Measurements from ENCODE around the gene MRPL16.

MRPL16 gene

DNA sequence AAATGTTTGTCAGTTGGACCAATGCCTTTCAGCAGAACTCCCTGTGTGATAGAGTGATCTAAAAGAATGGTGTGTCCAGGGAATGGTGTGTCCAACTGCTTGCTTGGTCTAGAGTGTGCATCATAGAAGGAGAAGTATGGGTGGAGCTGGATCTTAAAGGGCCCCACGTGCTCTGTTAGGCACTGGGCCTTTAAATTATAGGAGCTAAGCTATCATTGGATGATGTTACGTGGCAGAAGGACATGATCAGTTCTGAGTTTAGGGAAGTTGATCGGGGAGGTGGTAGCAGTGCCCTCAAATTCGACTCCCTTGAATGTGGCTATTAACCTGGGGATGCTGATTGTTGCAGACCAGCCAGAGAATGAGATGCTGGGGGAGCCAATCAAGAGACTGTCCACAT, 39.0 kb downstream of the MRPL16 start:
- Histone ChIP-seq H3K4me3 (ENCODE audit: low read depth, low read length, poor library complexity, severe bottlenecking) (no peak overlapping the region), H3K9me3 (ENCODE audit: low read length) (no peaks in the 10 kb centered on the region), H3K27me3 (ENCODE audit: insufficient read depth, low read length) (no peaks in the 10 kb centered on the region), H3K79me2 (ENCODE audit: insufficient read depth, low read length) (no peaks in the 10 kb centered on the region), H3F3A (ENCODE audit: insufficient read depth, low read length) (no peaks in the 10 kb centered on the region), H3K9ac (ENCODE audit: low read length) (no peak overlapping the region), H4K20me1 (ENCODE audit: insufficient read depth, low read length) (no peaks in the 10 kb centered on the region), H3K27ac (ENCODE audit: low read depth, low read length, poor library complexity, severe bottlenecking) (peak overlapping the region; percentile 8), H2AFZ (ENCODE audit: low read length) (no peak overlapping the region), H3K4me1 (ENCODE audit: insufficient read depth, low read length, severe bottlenecking) (peaks cover 13% of the 10 kb centered on the region), H3K36me3 (ENCODE audit: insufficient read depth, low read length) (no peaks in the 10 kb centered on the region), H3K4me2 (ENCODE audit: low read length) (no peak overlapping the region), H3K9me2 (ENCODE audit: low read depth, low read length) (no peaks in the 10 kb centered on the region)
- TF ChIP-seq, protein P1, sequence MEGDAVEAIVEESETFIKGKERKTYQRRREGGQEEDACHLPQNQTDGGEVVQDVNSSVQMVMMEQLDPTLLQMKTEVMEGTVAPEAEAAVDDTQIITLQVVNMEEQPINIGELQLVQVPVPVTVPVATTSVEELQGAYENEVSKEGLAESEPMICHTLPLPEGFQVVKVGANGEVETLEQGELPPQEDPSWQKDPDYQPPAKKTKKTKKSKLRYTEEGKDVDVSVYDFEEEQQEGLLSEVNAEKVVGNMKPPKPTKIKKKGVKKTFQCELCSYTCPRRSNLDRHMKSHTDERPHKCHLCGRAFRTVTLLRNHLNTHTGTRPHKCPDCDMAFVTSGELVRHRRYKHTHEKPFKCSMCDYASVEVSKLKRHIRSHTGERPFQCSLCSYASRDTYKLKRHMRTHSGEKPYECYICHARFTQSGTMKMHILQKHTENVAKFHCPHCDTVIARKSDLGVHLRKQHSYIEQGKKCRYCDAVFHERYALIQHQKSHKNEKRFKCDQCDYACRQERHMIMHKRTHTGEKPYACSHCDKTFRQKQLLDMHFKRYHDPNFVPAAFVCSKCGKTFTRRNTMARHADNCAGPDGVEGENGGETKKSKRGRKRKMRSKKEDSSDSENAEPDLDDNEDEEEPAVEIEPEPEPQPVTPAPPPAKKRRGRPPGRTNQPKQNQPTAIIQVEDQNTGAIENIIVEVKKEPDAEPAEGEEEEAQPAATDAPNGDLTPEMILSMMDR (IDR thresholded peaks at IDR 0.05; ENCODE audit: low read length): no peak
- no peak for TF ChIP-seq EZH2 (IDR thresholded peaks at IDR 0.05; ENCODE audit: borderline replicate concordance, low read length)

DNA sequence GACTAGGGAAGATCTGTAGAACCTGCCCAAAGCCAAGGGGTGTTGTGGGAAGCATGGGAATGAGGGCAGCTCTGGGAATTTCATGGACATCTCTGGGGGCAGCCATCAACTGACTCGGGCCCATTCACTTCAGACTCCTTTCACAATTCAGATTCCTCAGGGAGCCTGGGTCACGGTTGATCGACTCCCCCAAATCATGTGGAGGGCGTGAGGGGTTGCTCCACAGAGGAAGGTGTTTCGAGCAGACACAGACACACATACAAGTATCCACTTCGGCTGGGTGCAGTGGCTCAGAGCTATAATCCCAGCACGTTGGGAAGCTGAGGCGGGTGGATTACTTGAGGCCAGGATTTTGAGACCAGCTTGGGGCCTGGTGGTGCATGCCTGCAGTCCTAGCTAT, 39.7 kb downstream of the MRPL16 start:
- no peaks in the 10 kb centered on the region for H3K79me2 ChIP-seq (ENCODE audit: insufficient read depth, low read length)
- H3K9me2 ChIP-seq (ENCODE audit: low read depth, low read length): no peaks in the 10 kb centered on the region
- H3K4me2 ChIP-seq (ENCODE audit: low read length): no peak overlapping the region
- H3K4me3 ChIP-seq (ENCODE audit: low read depth, low read length, poor library complexity, severe bottlenecking): no peak overlapping the region
- H2AFZ ChIP-seq (ENCODE audit: low read length): no peak overlapping the region
- no peaks in the 10 kb centered on the region for H3F3A ChIP-seq (ENCODE audit: insufficient read depth, low read length)
- H3K27me3 ChIP-seq (ENCODE audit: insufficient read depth, low read length): no peaks in the 10 kb centered on the region
- TF ChIP-seq, protein P1 (IDR thresholded peaks at IDR 0.05; ENCODE audit: low read length): no peak
- TF ChIP-seq EZH2 (IDR thresholded peaks at IDR 0.05; ENCODE audit: borderline replicate concordance, low read length): no peak
- H3K27ac ChIP-seq (ENCODE audit: low read depth, low read length, poor library complexity, severe bottlenecking): no peak overlapping the region
- H3K9me3 ChIP-seq (ENCODE audit: low read length): no peaks in the 10 kb centered on the region
- no peaks in the 10 kb centered on the region for H4K20me1 ChIP-seq (ENCODE audit: insufficient read depth, low read length)
- H3K36me3 ChIP-seq (ENCODE audit: insufficient read depth, low read length): no peaks in the 10 kb centered on the region
- H3K4me1 ChIP-seq (ENCODE audit: insufficient read depth, low read length, severe bottlenecking): peaks cover 13% of the 10 kb centered on the region
- no peak overlapping the region for H3K9ac ChIP-seq (ENCODE audit: low read length)

DNA sequence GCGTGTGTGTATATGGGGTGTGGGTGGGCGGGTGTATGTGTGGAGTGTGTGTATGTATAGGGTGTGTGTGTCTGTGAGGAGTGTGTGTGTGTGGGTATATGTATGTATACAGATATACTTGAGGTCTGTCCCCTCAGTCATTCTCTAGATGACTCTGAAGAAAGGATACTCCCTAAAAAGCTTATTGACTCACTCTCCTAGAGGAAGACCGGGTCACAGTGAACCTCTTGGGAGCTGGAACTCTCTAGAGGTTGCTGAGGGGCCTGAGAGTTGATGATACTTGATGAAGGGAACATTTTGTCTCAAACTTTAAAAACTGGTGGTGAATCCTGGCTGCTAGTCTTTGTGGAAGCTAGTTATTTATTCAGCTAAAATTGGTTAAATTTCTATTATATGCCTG, 40.3 kb downstream of the MRPL16 start:
- Histone ChIP-seq H2AFZ (ENCODE audit: low read length) (no peak overlapping the region), H3K4me2 (ENCODE audit: low read length) (no peak overlapping the region), H3K36me3 (ENCODE audit: insufficient read depth, low read length) (no peaks in the 10 kb centered on the region), H3K27me3 (ENCODE audit: insufficient read depth, low read length) (no peaks in the 10 kb centered on the region), H3K9me3 (ENCODE audit: low read length) (no peaks in the 10 kb centered on the region), H3K79me2 (ENCODE audit: insufficient read depth, low read length) (no peaks in the 10 kb centered on the region), H3K4me1 (ENCODE audit: insufficient read depth, low read length, severe bottlenecking) (peaks cover 13% of the 10 kb centered on the region), H3K4me3 (ENCODE audit: low read depth, low read length, poor library complexity, severe bottlenecking) (no peak overlapping the region), H3K27ac (ENCODE audit: low read depth, low read length, poor library complexity, severe bottlenecking) (no peak overlapping the region), H4K20me1 (ENCODE audit: insufficient read depth, low read length) (no peaks in the 10 kb centered on the region), H3K9ac (ENCODE audit: low read length) (no peak overlapping the region), H3K9me2 (ENCODE audit: low read depth, low read length) (no peaks in the 10 kb centered on the region), H3F3A (ENCODE audit: insufficient read depth, low read length) (no peaks in the 10 kb centered on the region)
- TF ChIP-seq, protein P1 (IDR thresholded peaks at IDR 0.05; ENCODE audit: low read length): no peak
- TF ChIP-seq EZH2 (IDR thresholded peaks at IDR 0.05; ENCODE audit: borderline replicate concordance, low read length): no peak

All from OCI-LY1 (cell line).